Activated CD8-positive, alpha-beta memory T cell treated with anti-CD3 and anti-CD28 coated beads, Interleukin-2, amount 50 U/mL, for 4 hours (primary cell): ENCODE data around the gene FBXO9.
A peak's percentile ranks its signal among the peaks of the same experiment; 100 is the strongest.

Experiments
- DNase-seq: peaks from one replicate; pipeline ENCODE4 v3.0.0-alpha.2; 2020

The FBXO9 gene

DNA sequence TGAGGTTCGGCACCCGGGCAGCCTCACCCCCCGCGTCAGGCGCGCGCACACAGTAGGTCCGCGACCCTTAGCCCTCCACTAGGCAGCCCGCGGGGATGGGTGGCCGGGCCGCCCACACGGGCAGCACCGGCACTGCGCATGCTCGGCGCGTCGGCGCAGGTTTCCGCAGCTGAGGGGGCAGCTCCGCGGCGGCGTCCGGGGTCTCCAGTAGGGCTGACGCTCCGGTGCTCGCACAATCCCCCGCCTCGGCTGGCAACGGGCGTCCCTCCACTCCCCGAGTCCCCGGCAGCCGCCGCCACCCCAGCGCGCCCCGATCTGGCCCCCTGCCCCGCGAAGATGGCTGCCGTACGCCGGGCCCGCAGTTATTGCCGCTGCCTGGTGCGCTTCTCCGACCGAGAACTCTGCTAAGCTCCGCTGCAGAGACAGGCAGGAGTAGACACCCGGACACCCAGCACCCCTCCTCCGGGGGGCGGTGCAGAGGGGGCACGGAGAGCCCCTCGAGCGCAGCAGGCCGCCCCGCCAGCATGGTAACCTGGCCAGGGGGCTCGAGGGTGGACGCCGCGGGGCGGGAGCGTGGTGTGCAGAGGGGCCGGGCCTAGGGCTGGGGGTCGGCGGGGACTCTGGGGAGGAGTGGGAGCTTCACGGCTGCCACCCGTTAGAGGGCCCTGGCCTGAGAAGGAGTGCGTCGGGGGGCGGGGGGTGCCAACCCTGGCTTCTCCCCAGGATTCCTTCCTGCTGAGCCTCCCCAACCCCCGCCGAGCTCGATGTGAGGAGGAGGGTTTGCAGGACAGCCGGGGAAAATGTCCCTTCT, at the start of gene FBXO9:
FBXO9 (plus strand) TSS at position 139 of the 811 bp plus-strand sequence; CDS start at position 525, 386 bp downstream.
- peak; percentile 76 for DNase-seq

GRCh38 chr6:53015486-53015885, 49.7 kb upstream of the FBXO9 start:
- DNase-seq, result no peak

DNA sequence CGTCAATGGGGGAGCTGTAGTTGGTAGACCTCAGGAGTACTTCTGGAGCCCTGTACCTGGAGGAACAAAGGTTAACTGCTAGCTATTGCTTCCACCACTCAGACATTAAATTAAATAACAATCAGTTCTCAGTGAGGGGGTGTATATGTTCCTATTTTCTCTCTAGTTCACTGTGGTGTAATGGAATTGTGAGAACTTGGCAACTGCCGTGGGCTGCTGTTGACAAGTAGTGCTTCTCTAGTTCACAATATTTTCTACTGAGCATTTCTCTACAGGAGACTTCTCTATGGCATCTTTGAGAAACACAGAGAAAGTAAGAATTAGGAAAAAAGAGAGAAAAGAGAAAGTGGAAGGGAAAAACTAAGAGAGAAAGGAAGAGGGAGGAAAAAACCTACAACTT, 46.8 kb upstream of the FBXO9 start:
- no peak for DNase-seq

GRCh38 chr6:53020005-53020744, 45.0 kb upstream of the FBXO9 start:
- DNase-seq, result no peak

- no peak for DNase-seq
These were observed 41.9 kb upstream of the FBXO9 start for GRCh38 chr6:53023323-53023722.

GRCh38 chr6:53026526-53026925, 38.7 kb upstream of the FBXO9 start:
- no peak for DNase-seq

DNA sequence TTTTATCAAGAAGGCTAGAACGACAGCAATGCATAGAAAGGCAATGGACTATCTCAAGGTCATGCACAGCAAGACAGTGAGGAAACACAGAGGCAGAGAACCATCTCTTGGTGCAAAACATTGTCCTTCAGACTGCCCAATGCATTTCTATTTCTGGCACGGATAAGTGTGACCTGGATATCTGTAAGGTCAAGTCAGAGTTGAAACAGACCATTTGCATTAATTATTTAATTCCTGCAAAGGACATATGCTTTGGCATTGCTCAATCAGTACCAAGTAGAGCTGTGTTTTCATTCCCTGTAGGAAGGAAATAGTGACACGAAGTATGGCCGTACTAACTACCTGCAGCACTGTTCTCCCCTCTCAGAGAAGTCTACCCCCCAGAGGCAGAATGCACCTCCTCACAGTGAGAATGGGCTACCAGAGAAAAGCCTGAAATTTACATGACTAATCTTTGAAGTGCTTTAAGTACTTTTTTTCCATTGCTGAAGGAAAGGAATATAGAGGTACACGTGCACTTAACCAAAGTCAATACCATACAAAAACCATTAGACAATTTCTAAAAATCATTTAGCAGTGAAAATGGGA, 38.0 kb upstream of the FBXO9 start:
- DNase-seq, result no peak

GRCh38 chr6:53028467-53028866, 36.7 kb upstream of the FBXO9 start:
- no peak for DNase-seq

DNA sequence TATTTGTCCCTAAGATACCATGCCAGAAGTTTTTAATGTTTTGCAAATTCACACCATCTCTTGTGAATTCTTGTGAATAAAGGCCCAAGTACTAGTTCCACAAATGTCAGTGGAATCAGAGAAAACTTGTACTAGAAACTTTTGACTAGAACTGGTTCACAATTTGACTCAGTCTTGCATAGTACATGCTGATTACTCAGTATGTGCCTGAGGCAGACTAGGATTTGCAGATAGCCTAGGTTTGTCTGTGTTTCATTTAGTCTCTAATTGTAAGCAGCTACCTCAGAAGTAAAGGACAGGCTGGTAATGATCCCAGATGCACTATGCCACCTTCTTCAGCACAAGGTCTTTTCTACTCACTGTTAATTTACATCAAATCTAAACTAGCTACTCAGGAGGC, 35.9 kb upstream of the FBXO9 start:
- DNase-seq, result no peak

- DNase-seq, result no peak
These were observed 35.4 kb upstream of the FBXO9 start for GRCh38 chr6:53029761-53030160.

DNA sequence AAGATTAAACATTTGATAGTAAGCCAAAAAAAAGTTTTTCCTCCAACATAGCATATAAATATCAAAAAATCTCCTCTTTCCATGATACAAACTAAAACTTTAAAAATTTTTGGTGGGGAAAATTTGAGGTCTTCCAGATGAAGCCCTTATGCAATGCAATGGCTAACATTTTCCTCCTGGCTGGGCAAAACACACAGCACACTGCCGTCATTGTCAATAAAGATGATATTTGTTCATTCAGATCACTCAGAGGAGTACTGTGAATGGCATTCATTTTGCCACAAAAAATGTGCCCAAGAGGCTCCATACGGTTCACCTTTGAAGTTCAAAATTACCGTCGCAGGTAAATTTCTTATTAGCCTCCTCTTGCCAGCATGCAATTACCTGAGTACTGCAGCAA, 33.9 kb upstream of the FBXO9 start:
- no peak for DNase-seq

- DNase-seq, result no peak
These were observed 32.4 kb upstream of the FBXO9 start for GRCh38 chr6:53032849-53033248.

DNA sequence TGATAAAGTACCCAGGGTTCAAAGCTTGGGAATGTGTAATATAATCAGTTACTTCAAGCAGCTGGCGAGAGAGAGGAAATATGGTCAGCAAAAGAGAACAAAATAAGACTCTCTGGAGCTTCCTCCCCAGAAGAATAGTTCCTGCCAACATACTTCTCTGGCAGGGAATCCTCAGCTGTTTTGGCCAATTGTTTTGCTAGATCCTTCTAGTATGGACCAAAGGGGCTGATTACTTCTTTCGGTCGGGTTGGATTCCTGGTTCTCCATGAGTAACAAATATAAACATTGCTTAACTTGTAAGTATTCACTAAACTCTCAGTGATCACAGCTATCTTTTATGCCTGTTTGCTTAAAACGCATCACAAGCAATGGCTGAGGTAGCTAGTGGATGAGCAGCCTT, 31.4 kb upstream of the FBXO9 start:
- no peak for DNase-seq

DNA sequence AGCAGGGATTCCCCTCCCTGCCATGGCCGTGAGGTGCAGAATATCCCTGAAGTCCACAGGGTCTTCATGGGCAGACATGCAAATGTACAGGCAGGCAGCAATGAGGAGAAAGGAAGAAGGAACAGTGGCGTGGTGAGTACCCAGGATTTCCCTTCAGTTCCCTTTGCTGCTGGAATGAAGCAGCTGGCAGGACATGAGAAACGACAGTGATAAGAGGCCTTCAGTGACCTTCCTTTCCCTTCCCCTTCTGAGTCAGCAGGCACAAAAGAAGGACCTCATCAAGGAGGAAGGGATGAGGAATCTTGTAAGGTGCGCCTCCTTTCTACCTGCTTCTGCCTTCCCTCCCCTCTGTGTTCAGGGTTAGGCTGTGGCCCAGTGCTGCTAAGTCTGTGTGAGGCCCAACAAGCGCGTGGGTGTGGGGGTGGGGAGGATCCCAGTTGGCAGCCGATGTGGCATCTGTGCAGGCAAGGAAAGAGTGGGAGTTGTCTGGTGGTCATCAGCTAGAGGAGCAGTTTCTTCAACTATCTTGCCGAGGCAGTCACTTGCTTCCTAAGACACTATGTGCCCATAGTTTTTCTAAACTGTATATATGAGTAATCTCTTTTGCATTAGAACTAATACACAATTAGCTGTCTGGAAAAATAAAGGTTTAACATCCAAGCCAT, 29.5 kb upstream of the FBXO9 start:
- DNase-seq, result no peak

GRCh38 chr6:53038141-53038540, 27.1 kb upstream of the FBXO9 start:
- no peak for DNase-seq

- DNase-seq, result no peak
These were observed 26.6 kb upstream of the FBXO9 start for GRCh38 chr6:53038596-53038995.

DNA sequence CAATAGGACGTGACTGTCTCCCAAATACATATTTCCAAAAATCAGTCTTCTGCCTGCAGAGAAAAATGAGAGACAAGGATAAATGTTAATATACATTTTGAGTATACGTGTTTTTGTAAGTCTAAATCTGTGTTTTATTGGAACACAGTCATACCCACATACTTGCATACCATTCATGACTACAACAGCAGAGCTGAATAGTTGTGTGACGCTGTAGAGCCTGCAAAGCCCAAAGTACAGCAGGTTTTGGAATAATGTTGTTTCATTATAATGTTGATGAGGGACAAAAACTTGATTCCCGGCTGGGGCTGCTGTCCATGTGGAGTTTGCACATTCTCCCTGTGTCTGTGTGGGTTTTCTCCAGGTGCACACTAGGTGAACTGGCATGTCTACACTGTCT, 23.8 kb upstream of the FBXO9 start:
- DNase-seq, result no peak

GRCh38 chr6:53042112-53042511, 23.1 kb upstream of the FBXO9 start:
- no peak for DNase-seq

DNA sequence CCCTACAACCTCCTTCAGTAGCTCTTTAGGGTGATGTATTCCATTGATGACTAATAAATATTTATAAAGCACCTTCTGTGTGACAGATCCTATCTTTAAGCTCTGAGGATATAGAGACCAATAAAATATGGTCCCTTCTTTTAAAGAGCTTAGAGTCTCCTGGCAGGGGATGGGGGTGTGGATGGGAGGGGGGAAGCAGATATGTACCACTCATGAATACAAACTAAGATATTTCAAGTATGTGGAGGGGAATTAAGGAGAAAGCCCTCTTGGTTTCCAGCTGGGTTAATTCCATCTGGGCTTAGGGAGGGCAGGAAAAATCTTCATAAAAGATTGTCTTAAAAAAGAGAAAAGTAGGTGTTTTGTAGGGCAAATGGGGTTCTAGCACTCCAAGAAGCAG, 21.6 kb upstream of the FBXO9 start:
- DNase-seq, result no peak

GRCh38 chr6:53044071-53044470, 21.1 kb upstream of the FBXO9 start:
- DNase-seq, result no peak

GRCh38 chr6:53044572-53044971, 20.6 kb upstream of the FBXO9 start:
- DNase-seq, result no peak

- DNase-seq, result no peak
These were observed 19.1 kb upstream of the FBXO9 start for GRCh38 chr6:53045891-53046673.
